Spleen (tissue), 7 donors: ENCODE results near the gene MAPK1.

Source experiments
- POLR2A ChIP-seq, 3 donors: fragments of 450-650 bp; IDR thresholded peaks; one replicate each; pipeline ENCODE4 v1.5.1; 2017; ENCODE audit warnings: antibody characterized with exemption in 3 of 3, mild to moderate bottlenecking in 1 of 3
- POLR2AphosphoS5 ChIP-seq, 3 donors: sonication (generic); formaldehyde crosslinking; IDR thresholded peaks; one replicate each; pipeline ENCODE4 v1.5.1; 2017; ENCODE audit warnings: antibody characterized with exemption in 3 of 3
- TF ChIP-seq, protein P1 (sequence below), 11 experiments: fragments of 200-600 bp in 7 of 11; fragments of 450-650 bp in 4 of 11; sonication (generic) in 4 of 11; IDR thresholded peaks in 8 of 11; conservative IDR thresholded peaks in 3 of 11; 1 replicate in 7 of 11; 2 replicates in 4 of 11; pipeline versions ENCODE4 v1.4.0 to v1.8.0; 2016 to 2021; ENCODE audit warnings: antibody characterized with exemption in 11 of 11, inconsistent platforms in 4 of 11, mild to moderate bottlenecking in 1 of 11
- donor health status: DM: no; HTN: no; CAD: no; lungs with moderate emphysema.
- donor health status: DM: no; HTN: no; CAD: no.
- donor health status: DM: no; HTN: no; CAD: no.

DNA sequence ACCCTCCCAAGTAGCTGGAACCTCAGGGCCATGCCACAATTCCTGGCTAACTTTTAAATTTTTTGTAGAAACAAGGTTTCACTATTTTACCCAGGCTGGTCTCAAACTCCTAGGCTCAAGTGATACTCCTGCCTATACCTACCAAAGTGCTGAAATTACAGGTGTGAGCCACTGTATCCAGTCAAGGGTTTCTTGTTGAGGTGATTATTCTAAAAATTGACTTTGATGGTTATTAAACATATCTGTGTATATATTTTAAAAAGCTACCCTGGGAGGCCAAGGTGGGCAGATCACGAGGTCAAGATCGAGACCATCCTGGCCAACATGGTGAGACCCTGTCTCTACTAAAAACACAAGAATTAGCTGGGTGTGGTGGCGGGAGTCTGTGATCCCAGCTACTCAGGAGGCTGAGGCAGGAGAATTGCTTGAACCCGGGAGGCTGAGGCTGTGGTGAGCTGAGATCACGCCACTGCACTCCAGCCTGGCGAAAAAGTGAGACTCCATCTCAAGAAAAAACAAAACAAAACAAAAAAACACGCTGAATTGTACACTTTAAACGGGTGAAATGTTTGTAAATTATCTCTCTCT lies 27.1 kb downstream of the MAPK1 start:
- TF ChIP-seq, protein P1, sequence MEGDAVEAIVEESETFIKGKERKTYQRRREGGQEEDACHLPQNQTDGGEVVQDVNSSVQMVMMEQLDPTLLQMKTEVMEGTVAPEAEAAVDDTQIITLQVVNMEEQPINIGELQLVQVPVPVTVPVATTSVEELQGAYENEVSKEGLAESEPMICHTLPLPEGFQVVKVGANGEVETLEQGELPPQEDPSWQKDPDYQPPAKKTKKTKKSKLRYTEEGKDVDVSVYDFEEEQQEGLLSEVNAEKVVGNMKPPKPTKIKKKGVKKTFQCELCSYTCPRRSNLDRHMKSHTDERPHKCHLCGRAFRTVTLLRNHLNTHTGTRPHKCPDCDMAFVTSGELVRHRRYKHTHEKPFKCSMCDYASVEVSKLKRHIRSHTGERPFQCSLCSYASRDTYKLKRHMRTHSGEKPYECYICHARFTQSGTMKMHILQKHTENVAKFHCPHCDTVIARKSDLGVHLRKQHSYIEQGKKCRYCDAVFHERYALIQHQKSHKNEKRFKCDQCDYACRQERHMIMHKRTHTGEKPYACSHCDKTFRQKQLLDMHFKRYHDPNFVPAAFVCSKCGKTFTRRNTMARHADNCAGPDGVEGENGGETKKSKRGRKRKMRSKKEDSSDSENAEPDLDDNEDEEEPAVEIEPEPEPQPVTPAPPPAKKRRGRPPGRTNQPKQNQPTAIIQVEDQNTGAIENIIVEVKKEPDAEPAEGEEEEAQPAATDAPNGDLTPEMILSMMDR (IDR thresholded peaks at IDR 0.05 in 8 of 11, conservative IDR thresholded peaks at IDR 0.05 in 3 of 11): no peak
- TF ChIP-seq POLR2A (IDR thresholded peaks at IDR 0.05) (no peak), POLR2AphosphoS5 (IDR thresholded peaks at IDR 0.05) (no peak)
